Fibroblast of lung (primary cell): ENCODE data around the gene RTN3. TPM values are rescaled to one million over a fixed set of nuclear protein-coding genes. Genes with fewer than 3 reads are reported as not detected.

Experiments used
- DNase-seq, 2 donors: peaks; one replicate each; pipeline versions ENCODE4 v3.0.0 to v3.0.0-alpha.2; 2010; ENCODE audit warnings: low read depth in 2 of 2
- H2AFZ ChIP-seq: 2 replicates; pipeline ENCODE4 v1.5.1; 2012; ENCODE audit warnings: low read length, control low read depth, inconsistent platforms
- H3K27ac ChIP-seq: 2 replicates; pipeline ENCODE4 v1.5.1; 2011; ENCODE audit warnings: low read length, control low read depth; ENCODE audit not compliant: insufficient read depth
- H3K27me3 ChIP-seq: 2 replicates; pipeline ENCODE4 v1.5.1; 2011; ENCODE audit warnings: mild to moderate bottlenecking, low read length; ENCODE audit not compliant: control insufficient read depth, insufficient read depth
- H3K36me3 ChIP-seq: 2 replicates; pipeline ENCODE4 v1.5.1; 2011; ENCODE audit warnings: low read length; ENCODE audit not compliant: control insufficient read depth, insufficient read depth
- H3K4me1 ChIP-seq: 2 replicates; pipeline ENCODE4 v1.5.1; 2011; ENCODE audit warnings: low read length; ENCODE audit not compliant: control insufficient read depth, insufficient read depth; ENCODE audit errors: extremely low read depth
- H3K4me2 ChIP-seq: 2 replicates; pipeline ENCODE4 v1.5.1; 2011; ENCODE audit warnings: low read length, control low read depth; ENCODE audit not compliant: insufficient read depth; ENCODE audit errors: extremely low read depth
- H3K4me3 ChIP-seq, 4 experiments: fragments of 200-600 bp in 1 of 4; sonication (generic) in 1 of 4; replicated peaks in 1 of 4; 2 replicates each; pipeline ENCODE4 v1.5.1; 2011 to 2016; ENCODE audit warnings: low read length in 4 of 4, low read depth in 3 of 4, mild to moderate bottlenecking in 3 of 4, control low read depth in 2 of 4, inconsistent platforms in 1 of 4, mixed read lengths in 1 of 4; ENCODE audit not compliant: insufficient read depth in 1 of 4; ENCODE audit errors: control extremely low read depth in 1 of 4
- H3K79me2 ChIP-seq: 2 replicates; pipeline ENCODE4 v1.5.1; 2012; ENCODE audit warnings: mild to moderate bottlenecking, low read length, inconsistent platforms; ENCODE audit not compliant: control insufficient read depth, insufficient read depth
- H3K9ac ChIP-seq: 2 replicates; pipeline ENCODE4 v1.5.1; 2011; ENCODE audit warnings: mild to moderate bottlenecking, low read length, control low read depth; ENCODE audit not compliant: insufficient read depth
- H3K9me3 ChIP-seq: 2 replicates; pipeline ENCODE4 v1.5.1; 2012; ENCODE audit warnings: low read depth, low read length; ENCODE audit not compliant: control insufficient read depth, insufficient read depth
- H4K20me1 ChIP-seq: 2 replicates; pipeline ENCODE4 v1.5.1; 2011; ENCODE audit warnings: low read length; ENCODE audit not compliant: control insufficient read depth, insufficient read depth; ENCODE audit errors: extremely low read depth
- EZH2 ChIP-seq: IDR thresholded peaks from 2 replicates; pipeline ENCODE4 v1.5.1; 2012; ENCODE audit warnings: low read length, control low read depth, mild to moderate bottlenecking; ENCODE audit errors: missing control alignments
- polyA plus RNA-seq, 2 donors: library from polyadenylated mRNA; depleted of rRNA in 1 of 2; stranded (reverse) in 1 of 2; unstranded in 1 of 2; fragments of >200 nt; gene quantifications; 2 replicates each; pipeline ENCODE4 v1.2.1, GENCODE V29; 2011 to 2012; ENCODE audit warnings: missing spikeins in 1 of 2
- total RNA-seq: library from RNA; depleted of rRNA; stranded (reverse); fragments of >200 nt; gene quantifications from 2 replicates; pipeline ENCODE4 v1.2.1, GENCODE V29; 2014
- TF ChIP-seq, protein P1 (sequence below), 2 donors: IDR thresholded peaks in 1 of 2; conservative IDR thresholded peaks in 1 of 2; 1 replicate in 1 of 2; 2 replicates in 1 of 2; pipeline ENCODE4 v1.5.1; 2011 to 2012; ENCODE audit warnings: low read length in 2 of 2, control low read depth in 1 of 2, inconsistent platforms in 1 of 2, low read depth in 1 of 2, mild to moderate bottlenecking in 1 of 2

Gene RTN3
- total and polyA plus RNA-seq, 2 donors (not counting 1 experiment from before 2014, with no cell fraction given) = 93.3 to 167 TPM

GRCh38 chr11:63719001-63719400 is 37.7 kb downstream of the RTN3 start:
- Histone ChIP-seq H3K27ac (no peak overlapping the region), H3K27me3 (no peaks in the 10 kb centered on the region), H3K79me2 (peaks cover 14% of the 10 kb centered on the region), H3K9ac (no peak overlapping the region), H3K9me3 (no peaks in the 10 kb centered on the region), H2AFZ (no peak overlapping the region), H3K4me3 (no peak overlapping the region), H3K4me2 (no peak overlapping the region), H3K4me1 (no peaks in the 10 kb centered on the region), H3K36me3 (no peaks in the 10 kb centered on the region), H4K20me1 (no peaks in the 10 kb centered on the region)
- no peak for DNase-seq
- no peak for TF ChIP-seq EZH2
- TF ChIP-seq, protein P1, sequence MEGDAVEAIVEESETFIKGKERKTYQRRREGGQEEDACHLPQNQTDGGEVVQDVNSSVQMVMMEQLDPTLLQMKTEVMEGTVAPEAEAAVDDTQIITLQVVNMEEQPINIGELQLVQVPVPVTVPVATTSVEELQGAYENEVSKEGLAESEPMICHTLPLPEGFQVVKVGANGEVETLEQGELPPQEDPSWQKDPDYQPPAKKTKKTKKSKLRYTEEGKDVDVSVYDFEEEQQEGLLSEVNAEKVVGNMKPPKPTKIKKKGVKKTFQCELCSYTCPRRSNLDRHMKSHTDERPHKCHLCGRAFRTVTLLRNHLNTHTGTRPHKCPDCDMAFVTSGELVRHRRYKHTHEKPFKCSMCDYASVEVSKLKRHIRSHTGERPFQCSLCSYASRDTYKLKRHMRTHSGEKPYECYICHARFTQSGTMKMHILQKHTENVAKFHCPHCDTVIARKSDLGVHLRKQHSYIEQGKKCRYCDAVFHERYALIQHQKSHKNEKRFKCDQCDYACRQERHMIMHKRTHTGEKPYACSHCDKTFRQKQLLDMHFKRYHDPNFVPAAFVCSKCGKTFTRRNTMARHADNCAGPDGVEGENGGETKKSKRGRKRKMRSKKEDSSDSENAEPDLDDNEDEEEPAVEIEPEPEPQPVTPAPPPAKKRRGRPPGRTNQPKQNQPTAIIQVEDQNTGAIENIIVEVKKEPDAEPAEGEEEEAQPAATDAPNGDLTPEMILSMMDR (conservative IDR thresholded peaks at IDR 0.05 in 1 of 2, IDR thresholded peaks at IDR 0.05 in 1 of 2; ENCODE audit: low read depth in 1 of 2, low read length in 2 of 2) = no peak

- DNase-seq = peak; percentile 43 to 66
- Histone ChIP-seq H3K9me3 (no peaks in the 10 kb centered on the region), H4K20me1 (no peaks in the 10 kb centered on the region), H3K4me3 (no peak overlapping the region), H3K36me3 (no peaks in the 10 kb centered on the region), H3K27ac (no peak overlapping the region), H2AFZ (no peak overlapping the region), H3K27me3 (no peaks in the 10 kb centered on the region), H3K4me1 (no peaks in the 10 kb centered on the region), H3K4me2 (no peak overlapping the region), H3K9ac (no peak overlapping the region), H3K79me2 (peaks cover 12% of the 10 kb centered on the region)
- TF ChIP-seq EZH2 = no peak
- TF ChIP-seq, protein P1 (conservative IDR thresholded peaks at IDR 0.05 in 1 of 2, IDR thresholded peaks at IDR 0.05 in 1 of 2; ENCODE audit: low read depth in 1 of 2, low read length in 2 of 2) = no peak
These were observed 38.7 kb downstream of the RTN3 start for GRCh38 chr11:63719987-63720386.

GRCh38 chr11:63720611-63721010 is 39.3 kb downstream of the RTN3 start:
- DNase-seq = no peak
- no peaks in the 10 kb centered on the region for H3K36me3 ChIP-seq
- H3K9ac ChIP-seq = no peak overlapping the region
- no peak overlapping the region for H2AFZ ChIP-seq
- no peak overlapping the region for H3K4me3 ChIP-seq
- H3K9me3 ChIP-seq = no peaks in the 10 kb centered on the region
- no peaks in the 10 kb centered on the region for H3K4me1 ChIP-seq
- no peak overlapping the region for H3K27ac ChIP-seq
- H3K4me2 ChIP-seq = no peak overlapping the region
- H3K27me3 ChIP-seq = no peaks in the 10 kb centered on the region
- TF ChIP-seq EZH2 = no peak
- TF ChIP-seq, protein P1 (conservative IDR thresholded peaks at IDR 0.05 in 1 of 2, IDR thresholded peaks at IDR 0.05 in 1 of 2; ENCODE audit: low read depth in 1 of 2, low read length in 2 of 2) = no peak
- peaks cover 12% of the 10 kb centered on the region for H3K79me2 ChIP-seq
- H4K20me1 ChIP-seq = no peaks in the 10 kb centered on the region
